Muscle of leg (tissue), 11 donors: ENCODE measurements around the gene PABPN1. TPM values are rescaled to one million over a fixed set of nuclear protein-coding genes. Genes with fewer than 3 reads are reported as not detected.
"Not testable (repeated sequence)": the region's sequence is repeated elsewhere in the genome, so short reads cannot be mapped to it uniquely, and the experiment has no call there.

Experiments used
- DNase-seq: peaks from one replicate; pipeline ENCODE4 v3.0.0; 2013
- H3K27ac ChIP-seq: one replicate; pipeline ENCODE4 v1.5.1; 2013; ENCODE audit warnings: mild to moderate bottlenecking, low read length, control low read depth
- H3K27me3 ChIP-seq: one replicate; pipeline ENCODE4 v1.6.1; 2013; ENCODE audit warnings: low read length; ENCODE audit not compliant: control insufficient read depth, insufficient read depth
- H3K36me3 ChIP-seq: one replicate; pipeline ENCODE4 v1.6.1; 2013; ENCODE audit warnings: low read length; ENCODE audit not compliant: control insufficient read depth, insufficient read depth
- H3K4me1 ChIP-seq: one replicate; pipeline ENCODE4 v1.6.1; 2013; ENCODE audit warnings: low read length; ENCODE audit not compliant: control insufficient read depth, insufficient read depth
- H3K4me3 ChIP-seq: one replicate; pipeline ENCODE4 v1.5.1; 2013; ENCODE audit warnings: low read length, control low read depth
- H3K9me3 ChIP-seq: replicated peaks from 2 replicates; pipeline ENCODE4 v1.6.1; 2013; ENCODE audit warnings: low read depth, low read length; ENCODE audit not compliant: control insufficient read depth
- WGBS: methylation state at CpG from one replicate; pipeline ENCODE4 v1.1.5; 2013; ENCODE audit warnings: missing lambda C conversion rate; ENCODE audit not compliant: insufficient coverage; 5-methylcytosine and 5-hydroxymethylcytosine counted together
- polyA plus RNA-seq, 8 donors: library from polyadenylated mRNA; unstranded; fragments of 120-200 nt; gene quantifications; one replicate each; pipeline versions ENCODE4 v1.2.1 to v1.2.3, GENCODE V29; 2013; ENCODE audit warnings: inconsistent platforms in 1 of 8, low replicate concordance in 1 of 8; ENCODE audit not compliant: insufficient read length in 8 of 8, insufficient read depth in 1 of 8
- total RNA-seq: library from RNA; stranded (reverse); fragments of 120-200 nt; gene quantifications from one replicate; pipeline ENCODE4 v1.2.4, GENCODE V29; 2013

PABPN1 gene
- total and polyA plus RNA-seq, 9 donors = 58.2 to 134 (median 122) TPM

DNA sequence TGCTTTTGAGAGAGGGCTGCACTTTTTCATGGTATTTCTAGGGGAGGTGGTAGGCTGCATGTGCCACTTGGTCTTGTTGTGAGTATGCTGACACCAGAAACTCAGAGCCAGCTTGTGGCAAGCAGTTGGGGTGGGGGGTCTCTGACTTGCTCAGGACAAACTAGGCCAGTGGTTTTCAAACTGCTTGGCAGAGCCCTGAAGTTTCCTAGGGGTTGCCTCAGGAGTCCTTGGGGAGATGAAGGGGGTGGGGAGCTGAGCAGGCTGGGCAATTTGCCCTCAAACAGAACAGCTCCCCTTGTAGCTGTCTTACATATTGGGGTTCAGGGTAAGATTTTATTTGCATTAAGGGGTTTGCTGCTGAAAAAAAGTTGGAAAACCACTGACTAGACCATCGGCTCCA, 10.7 kb upstream of the PABPN1 start:
- WGBS = no CpG with 5 or more reads among the region's 1 CpG

GRCh38 chr14:23316300-23316699, 5.0 kb upstream of the PABPN1 start:
- no peaks in the 10 kb centered on the region for H3K27me3 ChIP-seq
- WGBS = 100% methylated on average over 2 of the region's 5 CpGs
- H3K36me3 ChIP-seq = peaks cover 8% of the 10 kb centered on the region
- H3K4me1 ChIP-seq = peaks cover 6% of the 10 kb centered on the region
- no peak for DNase-seq
- no peaks in the 10 kb centered on the region for H3K9me3 ChIP-seq
- no peak overlapping the region for H3K27ac ChIP-seq
- no peak overlapping the region for H3K4me3 ChIP-seq

More for the DNA sequence above, 10.7 kb upstream of the PABPN1 start:
- Histone ChIP-seq H3K9me3 (no peaks in the 10 kb centered on the region), H3K27ac (no peak overlapping the region), H3K27me3 (no peaks in the 10 kb centered on the region), H3K4me3 (no peak overlapping the region), H3K4me1 (peaks cover 27% of the 10 kb centered on the region), H3K36me3 (peaks cover 40% of the 10 kb centered on the region)
- no peak for DNase-seq

GRCh38 chr14:23319746-23320583, 1.3 kb upstream of the PABPN1 start:
- 89% methylated on average over 7 of the region's 17 CpGs for WGBS
- H3K27me3 ChIP-seq = no peaks in the 10 kb centered on the region
- peak overlapping the region; percentile 99 for H3K27ac ChIP-seq
- H3K36me3 ChIP-seq = peaks cover 27% of the 10 kb centered on the region
- H3K9me3 ChIP-seq = no peaks in the 10 kb centered on the region
- peak; percentile 50 for DNase-seq
- H3K4me3 ChIP-seq = peak overlapping the region; percentile 55
- H3K4me1 ChIP-seq = peaks cover 20% of the 10 kb centered on the region

DNA sequence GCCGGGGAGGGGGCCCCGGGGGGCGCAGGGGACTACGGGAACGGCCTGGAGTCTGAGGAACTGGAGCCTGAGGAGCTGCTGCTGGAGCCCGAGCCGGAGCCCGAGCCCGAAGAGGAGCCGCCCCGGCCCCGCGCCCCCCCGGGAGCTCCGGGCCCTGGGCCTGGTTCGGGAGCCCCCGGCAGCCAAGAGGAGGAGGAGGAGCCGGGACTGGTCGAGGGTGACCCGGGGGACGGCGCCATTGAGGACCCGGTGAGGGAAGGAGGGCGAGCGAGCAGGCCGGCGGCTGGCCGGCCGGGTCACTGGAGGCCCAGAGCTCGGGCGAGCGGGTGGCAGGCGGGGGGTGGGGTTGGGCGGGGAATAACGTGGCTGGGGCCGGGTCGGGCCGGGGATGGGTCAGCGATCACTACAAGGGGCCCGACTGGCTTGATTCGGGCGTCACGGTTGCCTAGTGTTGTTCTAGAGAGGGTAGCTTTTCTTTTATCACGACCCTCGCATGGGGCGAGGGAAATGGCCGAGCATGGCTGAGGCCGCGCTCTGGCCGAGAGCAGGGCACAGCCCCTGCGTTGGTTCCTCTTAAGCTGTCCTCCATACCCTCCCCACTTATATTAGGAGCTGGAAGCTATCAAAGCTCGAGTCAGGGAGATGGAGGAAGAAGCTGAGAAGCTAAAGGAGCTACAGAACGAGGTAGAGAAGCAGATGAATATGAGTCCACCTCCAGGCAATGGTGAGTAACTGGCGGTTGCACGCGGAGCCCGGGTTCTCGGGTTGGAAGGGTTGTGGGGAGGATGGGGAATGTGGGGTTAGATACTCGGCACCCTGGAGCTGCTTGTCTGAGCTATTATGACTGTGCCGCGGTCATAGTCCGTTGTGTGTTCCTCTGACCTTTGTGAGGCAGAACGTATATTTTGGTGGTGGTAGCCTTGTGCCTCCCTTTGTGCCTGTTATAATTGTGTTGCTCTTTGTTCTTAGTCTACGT, 603 bp downstream of the PABPN1 start:
- Histone ChIP-seq H3K9me3 (no peaks in the 10 kb centered on the region), H3K4me1 (peaks cover 21% of the 10 kb centered on the region), H3K27me3 (no peaks in the 10 kb centered on the region), H3K36me3 (peaks cover 35% of the 10 kb centered on the region), H3K4me3 (peak overlapping the region; percentile 86), H3K27ac (peak overlapping the region; percentile 93)
- DNase-seq = peak; percentile 49
- WGBS = under 1% methylated on average over 27 of the region's 64 CpGs

DNA sequence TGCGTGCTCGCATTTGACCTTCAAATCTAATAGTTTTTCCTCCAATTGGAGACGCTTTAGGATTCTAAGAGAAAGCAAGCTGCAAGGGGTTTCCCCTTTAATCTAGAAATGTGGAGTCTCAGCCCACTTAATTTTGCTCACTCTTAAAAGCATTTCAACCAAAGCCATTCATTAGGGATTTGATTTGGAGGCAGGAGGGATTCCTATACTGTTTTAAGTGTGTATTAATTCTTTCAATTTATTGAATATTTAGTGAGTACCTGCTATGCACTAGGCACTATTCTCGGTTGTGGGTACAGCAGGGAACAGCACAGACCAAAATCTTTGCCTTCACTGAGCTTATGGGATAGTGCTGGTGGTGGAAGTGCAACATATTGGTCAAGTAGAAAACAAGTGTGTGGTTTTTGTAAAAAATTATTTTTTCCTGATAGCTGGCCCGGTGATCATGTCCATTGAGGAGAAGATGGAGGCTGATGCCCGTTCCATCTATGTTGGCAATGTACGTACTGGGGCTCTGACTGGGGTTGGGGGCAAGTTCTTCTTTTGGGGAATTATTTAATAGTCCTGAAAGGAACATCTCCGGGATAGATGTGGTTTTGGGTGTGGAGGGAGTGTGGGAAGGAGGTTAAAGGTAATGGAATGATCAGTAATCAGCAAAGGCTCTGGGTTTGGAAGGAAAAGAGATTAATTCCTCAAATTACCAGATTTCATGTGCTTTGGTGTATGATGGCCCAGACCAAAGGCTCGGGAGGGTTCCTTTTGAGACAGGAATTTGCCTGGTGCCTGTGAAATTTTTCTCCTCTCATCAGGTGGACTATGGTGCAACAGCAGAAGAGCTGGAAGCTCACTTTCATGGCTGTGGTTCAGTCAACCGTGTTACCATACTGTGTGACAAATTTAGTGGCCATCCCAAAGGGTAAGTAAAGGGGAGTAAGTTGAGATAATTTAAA, 1.6 kb downstream of the PABPN1 start:
- Histone ChIP-seq H3K27me3 (no peaks in the 10 kb centered on the region), H3K9me3 (no peaks in the 10 kb centered on the region), H3K4me1 (peaks cover 21% of the 10 kb centered on the region), H3K4me3 (peak overlapping the region; percentile 86), H3K36me3 (peaks cover 32% of the 10 kb centered on the region), H3K27ac (peak overlapping the region; percentile 93)
- DNase-seq = no peak
- WGBS = 54% methylated on average over 5 of the region's 10 CpGs

DNA sequence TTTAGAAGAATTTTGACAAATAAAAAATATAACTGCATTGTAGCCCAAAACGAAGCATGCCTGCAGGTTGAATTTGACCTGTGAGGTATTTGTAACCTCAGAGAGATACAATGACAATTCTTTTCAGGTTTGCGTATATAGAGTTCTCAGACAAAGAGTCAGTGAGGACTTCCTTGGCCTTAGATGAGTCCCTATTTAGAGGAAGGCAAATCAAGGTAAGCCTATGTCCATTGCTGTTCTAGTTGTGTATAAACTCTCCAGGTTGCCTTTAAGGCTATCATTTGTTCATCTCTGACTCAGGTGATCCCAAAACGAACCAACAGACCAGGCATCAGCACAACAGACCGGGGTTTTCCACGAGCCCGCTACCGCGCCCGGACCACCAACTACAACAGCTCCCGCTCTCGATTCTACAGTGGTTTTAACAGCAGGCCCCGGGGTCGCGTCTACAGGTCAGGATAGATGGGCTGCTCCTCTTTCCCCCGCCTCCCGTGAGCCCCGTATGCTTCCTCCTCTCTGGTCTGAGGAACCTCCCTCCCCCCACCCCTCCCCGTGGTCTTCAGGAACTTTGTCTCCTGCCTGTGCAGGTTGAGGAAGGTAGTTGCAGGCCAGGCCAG, 2.7 kb downstream of the PABPN1 start:
- Histone ChIP-seq H3K27ac (no peak overlapping the region), H3K9me3 (no peaks in the 10 kb centered on the region), H3K4me1 (peaks cover 21% of the 10 kb centered on the region), H3K36me3 (peaks cover 32% of the 10 kb centered on the region), H3K27me3 (no peaks in the 10 kb centered on the region), H3K4me3 (no peak overlapping the region)
- 91% methylated on average over 13 of the region's 18 CpGs for WGBS
- DNase-seq = no peak

GRCh38 chr14:23324455-23324846, 3.2 kb downstream of the PABPN1 start:
- peaks cover 32% of the 10 kb centered on the region for H3K36me3 ChIP-seq
- H3K27me3 ChIP-seq = no peaks in the 10 kb centered on the region
- no peak for DNase-seq
- WGBS = 57% methylated on average over 1 of the region's 2 CpGs
- peaks cover 21% of the 10 kb centered on the region for H3K4me1 ChIP-seq
- H3K4me3 ChIP-seq = no peak overlapping the region
- no peaks in the 10 kb centered on the region for H3K9me3 ChIP-seq
- H3K27ac ChIP-seq = no peak overlapping the region

GRCh38 chr14:23324993-23325392, 3.7 kb downstream of the PABPN1 start:
- WGBS = 92% methylated on average over 3 of the region's 7 CpGs
- Histone ChIP-seq H3K27ac (no peak overlapping the region), H3K27me3 (no peaks in the 10 kb centered on the region)

DNA sequence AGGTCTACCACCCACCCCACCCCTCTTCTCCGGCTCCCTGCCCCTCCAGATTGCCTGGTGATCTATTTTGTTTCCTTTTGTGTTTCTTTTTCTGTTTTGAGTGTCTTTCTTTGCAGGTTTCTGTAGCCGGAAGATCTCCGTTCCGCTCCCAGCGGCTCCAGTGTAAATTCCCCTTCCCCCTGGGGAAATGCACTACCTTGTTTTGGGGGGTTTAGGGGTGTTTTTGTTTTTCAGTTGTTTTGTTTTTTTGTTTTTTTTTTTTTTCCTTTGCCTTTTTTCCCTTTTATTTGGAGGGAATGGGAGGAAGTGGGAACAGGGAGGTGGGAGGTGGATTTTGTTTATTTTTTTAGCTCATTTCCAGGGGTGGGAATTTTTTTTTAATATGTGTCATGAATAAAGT, 4.5 kb downstream of the PABPN1 start:
- Histone ChIP-seq H3K36me3 (peaks cover 32% of the 10 kb centered on the region), H3K4me1 (peaks cover 15% of the 10 kb centered on the region)
- H3K4me3 ChIP-seq, DNase-seq, H3K27ac ChIP-seq, H3K27me3 ChIP-seq, H3K9me3 ChIP-seq: not testable (repeated sequence)
- whole genome bisulfite sequencing = no CpG with 5 or more reads among the region's 5 CpGs

More at GRCh38 chr14:23324993-23325392, 3.7 kb downstream of the PABPN1 start:
- Histone ChIP-seq H3K4me1 (peaks cover 21% of the 10 kb centered on the region), H3K9me3 (no peaks in the 10 kb centered on the region), H3K36me3 (peaks cover 32% of the 10 kb centered on the region), H3K4me3 (no peak overlapping the region)
- DNase-seq = no peak
